Prostate gland (tissue), 2 donors: ENCODE data around the gene GOT1. TPM values are rescaled to one million over a fixed set of nuclear protein-coding genes. Genes with fewer than 3 reads are reported as not detected.

Source experiments
- DNase-seq: peaks from one replicate; pipeline ENCODE4 v3.0.0-alpha.2; 2019; ENCODE audit warnings: low spot score
- H3K27ac ChIP-seq, 2 donors: fragments of 200-600 bp; sonication (generic); 2 replicates each; pipeline ENCODE4 v1.5.1; 2017 to 2019
- H3K27me3 ChIP-seq: fragments of 200-600 bp; sonication (generic); replicated peaks from 2 replicates; pipeline ENCODE4 v1.5.1; 2019; ENCODE audit not compliant: insufficient read depth
- H3K36me3 ChIP-seq, 2 donors: fragments of 200-600 bp; sonication (generic); 1 replicate in 1 of 2; 2 replicates in 1 of 2; pipeline versions ENCODE4 v1.5.1 to v1.8.1; 2017 to 2019
- H3K4me1 ChIP-seq: fragments of 200-600 bp; sonication (generic); replicated peaks from 2 replicates; pipeline ENCODE4 v1.5.1; 2019
- H3K4me3 ChIP-seq, 2 donors: fragments of 200-600 bp; sonication (generic); 2 replicates each; pipeline ENCODE4 v1.5.1; 2017 to 2019
- H3K9me3 ChIP-seq: fragments of 200-600 bp; sonication (generic); 2 replicates; pipeline ENCODE4 v1.5.1; 2017
- POLR2A ChIP-seq: fragments of 450-650 bp; IDR thresholded peaks from one replicate; pipeline ENCODE4 v1.6.1; 2016; ENCODE audit warnings: antibody characterized with exemption, mild to moderate bottlenecking
- POLR2AphosphoS5 ChIP-seq: sonication (generic); formaldehyde crosslinking; IDR thresholded peaks from one replicate; pipeline ENCODE4 v1.6.1; 2017; ENCODE audit warnings: antibody characterized with exemption
- WGBS: methylation state at CpG from one replicate; pipeline ENCODE4 v1.1.5; 2018; 5-methylcytosine and 5-hydroxymethylcytosine counted together
- intact Hi-C: fragments of 100-400 bp; cut with DNase I; formaldehyde crosslinking; loops from one replicate; pipeline ENCODE4 v1.14.2; 2022
- total RNA-seq, 2 donors: library from RNA; depleted of rRNA; stranded (reverse); fragments of >200 nt; gene quantifications; one replicate each; pipeline ENCODE4 v1.1.0, GENCODE V29; 2016
- TF ChIP-seq, protein P1 (sequence below), 4 experiments: fragments of 200-600 bp in 2 of 4; fragments of 450-650 bp in 2 of 4; sonication (generic) in 2 of 4; IDR thresholded peaks; 1 replicate in 3 of 4; 2 replicates in 1 of 4; pipeline ENCODE4 v1.5.1; 2016 to 2019; ENCODE audit warnings: antibody characterized with exemption in 4 of 4, mild to moderate bottlenecking in 2 of 4, moderate library complexity in 2 of 4

The GOT1 gene
- total RNA-seq, 2 donors from 2014 or later, result 19.7 to 20.3 TPM

DNA sequence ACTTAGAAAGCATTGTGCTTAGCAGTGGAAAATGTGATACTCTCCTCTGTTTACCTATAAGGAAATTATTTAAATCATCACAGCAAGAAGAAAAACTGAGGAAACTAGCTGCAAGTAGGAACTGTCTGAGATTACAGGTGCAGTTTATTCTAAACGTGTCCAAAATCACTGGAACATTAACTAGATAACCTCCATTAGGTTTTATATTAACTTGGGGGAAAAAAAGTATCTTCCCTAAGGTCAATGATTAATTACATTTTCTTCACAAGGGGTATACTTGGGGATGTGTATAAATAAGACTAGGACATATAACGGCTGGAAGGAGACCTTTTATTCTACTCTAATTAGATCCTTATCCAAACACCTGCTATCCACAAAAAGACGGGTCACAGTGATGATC, 3.7 kb downstream of the GOT1 start:
- Histone ChIP-seq H3K4me3 (no peak overlapping the region), H3K4me1 (peaks cover 2% of the 10 kb centered on the region), H3K36me3 (no peaks in the 10 kb centered on the region), H3K27me3 (no peaks in the 10 kb centered on the region), H3K27ac (no peak overlapping the region), H3K9me3 (no peaks in the 10 kb centered on the region)
- 50% methylated on average over 3 of the region's 3 CpGs for WGBS
- intact Hi-C loops, result no loop called here
- no peak for DNase-seq
- TF ChIP-seq, protein P1, sequence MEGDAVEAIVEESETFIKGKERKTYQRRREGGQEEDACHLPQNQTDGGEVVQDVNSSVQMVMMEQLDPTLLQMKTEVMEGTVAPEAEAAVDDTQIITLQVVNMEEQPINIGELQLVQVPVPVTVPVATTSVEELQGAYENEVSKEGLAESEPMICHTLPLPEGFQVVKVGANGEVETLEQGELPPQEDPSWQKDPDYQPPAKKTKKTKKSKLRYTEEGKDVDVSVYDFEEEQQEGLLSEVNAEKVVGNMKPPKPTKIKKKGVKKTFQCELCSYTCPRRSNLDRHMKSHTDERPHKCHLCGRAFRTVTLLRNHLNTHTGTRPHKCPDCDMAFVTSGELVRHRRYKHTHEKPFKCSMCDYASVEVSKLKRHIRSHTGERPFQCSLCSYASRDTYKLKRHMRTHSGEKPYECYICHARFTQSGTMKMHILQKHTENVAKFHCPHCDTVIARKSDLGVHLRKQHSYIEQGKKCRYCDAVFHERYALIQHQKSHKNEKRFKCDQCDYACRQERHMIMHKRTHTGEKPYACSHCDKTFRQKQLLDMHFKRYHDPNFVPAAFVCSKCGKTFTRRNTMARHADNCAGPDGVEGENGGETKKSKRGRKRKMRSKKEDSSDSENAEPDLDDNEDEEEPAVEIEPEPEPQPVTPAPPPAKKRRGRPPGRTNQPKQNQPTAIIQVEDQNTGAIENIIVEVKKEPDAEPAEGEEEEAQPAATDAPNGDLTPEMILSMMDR (IDR thresholded peaks at IDR 0.05), result no peak
- no peak for TF ChIP-seq POLR2AphosphoS5
- no peak for TF ChIP-seq POLR2A

DNA sequence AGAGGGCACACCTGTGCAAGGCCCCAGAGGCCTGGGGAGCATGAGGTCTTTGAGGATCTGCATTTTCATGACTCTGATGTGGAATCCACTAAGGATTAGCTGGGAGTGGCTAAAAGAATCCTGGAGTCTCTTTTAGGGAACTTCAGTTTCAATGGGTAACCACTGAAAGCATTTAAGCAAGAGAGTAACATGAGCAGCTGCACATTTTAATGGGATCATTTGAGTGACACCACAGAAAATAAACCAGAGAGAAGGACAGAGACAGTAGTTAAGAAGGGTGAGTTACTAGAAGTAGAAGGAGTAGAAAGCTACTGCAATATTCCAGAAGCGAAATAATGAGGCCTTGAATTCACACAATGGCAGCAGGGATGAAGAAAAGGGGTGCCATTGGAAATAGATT, 5.2 kb downstream of the GOT1 start:
- no peak for TF ChIP-seq POLR2A
- Histone ChIP-seq H3K36me3 (no peaks in the 10 kb centered on the region), H3K4me1 (no peaks in the 10 kb centered on the region), H3K27ac (no peak overlapping the region), H3K27me3 (no peaks in the 10 kb centered on the region), H3K4me3 (no peak overlapping the region), H3K9me3 (no peaks in the 10 kb centered on the region)
- intact Hi-C loops, result no loop called here
- 96% methylated on average over 1 of the region's 1 CpG for WGBS
- no peak for DNase-seq

DNA sequence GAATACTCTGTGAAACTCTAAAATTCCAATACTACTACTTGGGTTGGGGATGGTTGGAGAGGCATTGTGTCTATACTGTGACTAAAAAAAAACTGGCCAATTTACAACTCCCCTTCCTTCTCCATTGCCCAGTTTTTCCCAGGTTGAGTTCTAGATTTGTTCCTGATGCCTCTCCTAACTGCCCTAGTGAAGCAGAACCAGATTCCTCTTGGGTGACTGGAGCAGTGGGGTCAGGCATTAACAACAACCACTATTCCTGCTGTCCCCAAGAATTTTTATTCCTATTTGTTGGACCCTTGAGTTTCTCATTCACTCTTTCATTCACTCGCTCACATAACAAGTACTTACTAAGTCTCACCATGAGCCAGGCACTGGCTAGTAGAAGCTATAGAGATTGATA, 5.8 kb downstream of the GOT1 start:
- 97% methylated on average over 1 of the region's 1 CpG for WGBS
- Histone ChIP-seq H3K4me1 (no peaks in the 10 kb centered on the region), H3K4me3 (no peak overlapping the region), H3K9me3 (no peaks in the 10 kb centered on the region), H3K27ac (no peak overlapping the region), H3K27me3 (no peaks in the 10 kb centered on the region), H3K36me3 (no peaks in the 10 kb centered on the region)
- intact Hi-C loops, result no loop called here
- no peak for TF ChIP-seq POLR2A
- TF ChIP-seq, protein P1 (IDR thresholded peaks at IDR 0.05), result no peak
- DNase-seq, result no peak

DNA sequence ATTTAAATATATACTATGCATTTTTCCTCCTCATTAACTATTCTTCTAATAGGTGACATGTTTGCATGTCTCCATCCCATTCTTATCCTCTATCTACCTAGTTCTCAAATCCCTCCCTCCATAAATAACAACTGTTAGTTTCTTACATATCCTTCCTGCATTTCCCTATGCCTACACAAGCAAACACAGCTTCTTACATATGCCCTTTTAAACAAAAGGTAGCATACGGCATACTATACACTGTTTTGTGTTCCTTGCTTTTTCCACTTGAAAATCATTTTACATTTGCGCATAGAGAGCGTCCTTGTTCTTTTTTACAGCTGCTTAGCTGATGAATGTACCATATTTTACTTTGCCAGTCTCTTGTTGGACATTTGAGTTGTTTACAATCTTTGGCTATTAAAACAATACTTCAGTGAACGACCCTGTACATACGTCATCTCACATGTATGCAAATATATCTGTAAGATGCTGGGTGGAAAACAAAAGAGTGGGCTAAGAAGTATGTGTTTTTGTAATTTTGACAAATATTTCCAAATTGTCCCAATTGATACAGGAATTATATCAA, 7.8 kb downstream of the GOT1 start:
- intact Hi-C loops, result no loop called here
- WGBS, result 95% methylated on average over 5 of the region's 5 CpGs
- Histone ChIP-seq H3K4me1 (no peaks in the 10 kb centered on the region), H3K9me3 (no peaks in the 10 kb centered on the region), H3K27me3 (no peaks in the 10 kb centered on the region), H3K36me3 (no peaks in the 10 kb centered on the region), H3K27ac (no peak overlapping the region), H3K4me3 (no peak overlapping the region)
- TF ChIP-seq POLR2AphosphoS5 (no peak), POLR2A (no peak)
- TF ChIP-seq, protein P1 (IDR thresholded peaks at IDR 0.05), result no peak
- DNase-seq, result no peak

DNA sequence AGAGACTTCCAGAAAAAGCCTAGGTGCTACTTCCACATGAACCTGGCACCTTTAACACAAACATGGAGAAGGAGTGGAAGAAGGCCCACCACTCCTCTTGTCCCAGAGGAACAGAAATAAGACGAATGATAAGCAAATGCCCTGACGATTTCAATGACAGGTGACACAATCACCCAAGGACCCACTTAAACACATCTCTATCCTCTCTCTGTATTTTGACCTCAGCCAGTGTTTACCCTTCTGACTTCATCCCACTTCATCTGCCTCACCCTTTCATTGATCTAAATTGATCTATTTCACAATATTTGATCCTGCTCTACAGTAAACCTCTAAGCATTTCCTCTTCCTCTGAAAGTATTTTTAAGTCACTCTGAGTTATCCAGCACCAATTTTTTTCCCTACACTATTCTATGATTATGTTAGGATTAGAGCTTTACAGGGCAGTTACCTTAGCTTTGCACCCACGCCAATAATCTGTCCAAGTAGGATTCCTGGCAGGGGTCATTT, 9.1 kb downstream of the GOT1 start:
- intact Hi-C loops, result no loop called here
- no peak overlapping the region for H3K27ac ChIP-seq
- TF ChIP-seq POLR2A, result no peak
- no peak for TF ChIP-seq POLR2AphosphoS5
- TF ChIP-seq, protein P1 (IDR thresholded peaks at IDR 0.05), result no peak
- H3K4me3 ChIP-seq, result no peak overlapping the region
- no peak for DNase-seq
- 89% methylated on average over 3 of the region's 3 CpGs for WGBS
- no peaks in the 10 kb centered on the region for H3K27me3 ChIP-seq
- no peaks in the 10 kb centered on the region for H3K4me1 ChIP-seq
- no peaks in the 10 kb centered on the region for H3K9me3 ChIP-seq
- H3K36me3 ChIP-seq, result no peaks in the 10 kb centered on the region
